HTR-8/SVneo (cell line): ENCODE results near the gene HRG.

Experiments
- DNase-seq: peaks from one replicate; pipeline ENCODE4 v3.0.0; 2011; ENCODE audit warnings: low spot score, mixed read lengths; ENCODE audit not compliant: insufficient read length
- FAIRE-seq: peaks from 2 replicates; lab custom pipeline; 2011; peaks lifted over from hg19 to GRCh38; lab: Jason Lieb, UNC

HRG gene

GRCh38 chr3:186717039-186717457 is 51.2 kb downstream of the HRG start, which contains the start of gene KNG1:
KNG1 (plus strand) TSS chr3:186717359; CDS start chr3:186717543, 184 bp downstream.
- DNase-seq (no peak), FAIRE-seq (no peak)

- FAIRE-seq: no peak
- no peak for DNase-seq
Observed at GRCh38 chr3:186719945-186720739, 54.3 kb downstream of the HRG start.

GRCh38 chr3:186722457-186722856 is 56.6 kb downstream of the HRG start:
- peak; percentile 10 for DNase-seq
- no peak for FAIRE-seq

- DNase-seq (no peak), FAIRE-seq (no peak)
Observed at GRCh38 chr3:186724911-186725310, 59.1 kb downstream of the HRG start.
